HL-60 (cell line): ENCODE data around the gene OMA1.

ENCODE experiments used
- DNase-seq, 2 experiments: peaks; one replicate each; pipeline ENCODE4 v3.0.0-alpha.2; 2010 to 2020; ENCODE audit warnings: low read depth in 1 of 2, low spot score in 1 of 2
- H3K27ac ChIP-seq: fragments of 250-450 bp; sonication (Bioruptor Pico); replicated peaks from 2 replicates; pipeline ENCODE4 v1.5.1; 2020; ENCODE audit warnings: mild to moderate bottlenecking, moderate library complexity
- H3K27me3 ChIP-seq: fragments of 250-450 bp; sonication (Bioruptor Pico); 2 replicates; pipeline ENCODE4 v1.5.1; 2021; ENCODE audit warnings: mild to moderate bottlenecking, moderate library complexity; ENCODE audit not compliant: insufficient read depth, poor library complexity, severe bottlenecking
- H3K4me3 ChIP-seq: replicated peaks from 2 replicates; pipeline ENCODE4 v1.5.1; 2011; ENCODE audit warnings: mild to moderate bottlenecking, control low read depth, low read length; ENCODE audit not compliant: insufficient read depth
- CTCF ChIP-seq: IDR thresholded peaks from one replicate; pipeline ENCODE4 v1.5.1; 2011; ENCODE audit warnings: low read length, control low read depth, inconsistent platforms; ENCODE audit not compliant: insufficient read depth
- GABPA ChIP-seq: IDR thresholded peaks from 2 replicates; pipeline ENCODE4 v1.6.1; 2012; ENCODE audit warnings: low read depth
- POLR2AphosphoS5 ChIP-seq: IDR thresholded peaks from 2 replicates; pipeline ENCODE4 v1.6.1; 2012; ENCODE audit warnings: low read depth
- REST ChIP-seq: IDR thresholded peaks from 2 replicates; pipeline ENCODE4 v1.6.1; 2012; ENCODE audit warnings: low read depth; ENCODE audit not compliant: insufficient replicate concordance
- SPI1 ChIP-seq: IDR thresholded peaks from 2 replicates; pipeline ENCODE4 v1.6.1; 2012; ENCODE audit warnings: low read depth, mild to moderate bottlenecking, borderline replicate concordance

Gene OMA1

DNA sequence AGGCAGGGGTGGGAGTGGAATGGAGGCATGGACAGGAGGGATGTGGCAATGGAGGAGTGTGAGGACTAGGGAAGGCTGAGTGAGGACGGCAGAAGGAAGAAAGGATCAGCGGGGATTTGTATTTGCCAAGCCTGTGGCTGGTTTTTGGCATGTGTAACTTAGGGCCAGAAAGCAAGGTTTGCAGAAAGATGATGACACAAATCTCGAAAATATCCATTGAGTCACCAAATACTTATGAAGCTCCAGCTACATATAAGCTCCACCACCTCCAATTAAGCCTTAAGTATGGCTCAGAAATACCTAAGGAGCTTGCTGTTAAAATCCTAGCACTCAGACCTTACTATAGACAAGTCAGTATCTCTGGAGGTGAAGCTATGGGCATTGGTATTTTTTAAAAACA is 90.1 kb downstream of the OMA1 start:
- DNase-seq = no peak
- H3K27me3 ChIP-seq = no peaks in the 10 kb centered on the region
- TF ChIP-seq GABPA (no peak), REST (no peak), SPI1 (no peak), CTCF (no peak), POLR2AphosphoS5 (no peak)
- H3K27ac ChIP-seq = no peak overlapping the region
- H3K4me3 ChIP-seq = no peak overlapping the region

- Histone ChIP-seq H3K4me3 (no peak overlapping the region), H3K27me3 (no peaks in the 10 kb centered on the region), H3K27ac (no peak overlapping the region)
- no peak for DNase-seq
- TF ChIP-seq SPI1 (no peak), CTCF (no peak), POLR2AphosphoS5 (no peak), GABPA (no peak), REST (no peak)
Observed at GRCh38 chr1:58454807-58455206, 91.7 kb downstream of the OMA1 start.

DNA sequence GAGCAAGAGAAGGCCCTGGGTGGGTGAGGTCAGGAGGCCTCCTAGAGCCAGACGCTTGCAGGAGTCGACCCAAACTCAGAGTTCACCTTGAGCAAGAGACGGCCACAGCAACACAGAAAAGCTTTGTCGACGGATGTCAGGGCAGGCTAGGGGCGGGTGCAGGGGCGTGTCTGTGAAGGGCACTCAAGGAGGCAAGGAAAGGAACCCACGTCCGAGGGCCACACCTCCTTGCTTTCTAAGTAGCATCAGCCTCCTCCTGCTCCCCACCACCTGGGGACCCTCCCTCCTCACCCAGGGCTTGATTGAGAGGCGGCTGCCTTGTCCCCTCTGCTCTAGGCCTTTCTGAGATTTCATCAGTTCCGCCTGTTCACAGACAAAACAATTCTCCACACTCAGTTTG is 92.1 kb downstream of the OMA1 start:
- H3K27me3 ChIP-seq = no peaks in the 10 kb centered on the region
- no peak overlapping the region for H3K4me3 ChIP-seq
- DNase-seq = no peak
- TF ChIP-seq CTCF (no peak), REST (no peak), SPI1 (no peak), POLR2AphosphoS5 (no peak), GABPA (no peak)
- H3K27ac ChIP-seq = no peak overlapping the region
